ENCODE measurements around the gene BEST3.

The BEST3 gene

DNA sequence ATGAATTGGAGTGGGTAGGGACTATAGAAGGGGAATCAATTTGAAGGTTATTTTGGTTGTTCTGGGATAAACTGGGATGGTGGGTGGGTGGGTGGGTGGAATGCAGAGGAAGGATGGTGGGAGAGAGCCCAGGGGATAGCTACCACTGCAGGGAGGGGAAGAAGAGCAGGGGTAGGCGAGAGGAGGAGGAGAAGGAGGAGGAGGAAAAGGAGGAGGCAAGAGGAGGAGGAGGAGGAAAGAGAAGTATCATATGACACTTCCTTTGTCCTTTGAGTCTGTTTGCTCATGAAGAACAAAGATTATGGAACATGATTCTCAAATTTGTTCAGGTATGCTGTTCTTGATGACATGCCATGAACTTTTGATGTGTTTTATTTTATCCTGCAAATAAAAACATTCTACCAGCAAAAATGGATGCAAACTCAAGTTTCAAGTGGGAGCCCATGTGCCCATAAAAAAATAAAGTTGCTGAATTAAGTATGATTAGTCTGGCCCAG lies 4.1 kb upstream of the BEST3 start:
- DNase-seq (ENCODE audit: low spot score) = no peak
- TF ChIP-seq, protein P1, sequence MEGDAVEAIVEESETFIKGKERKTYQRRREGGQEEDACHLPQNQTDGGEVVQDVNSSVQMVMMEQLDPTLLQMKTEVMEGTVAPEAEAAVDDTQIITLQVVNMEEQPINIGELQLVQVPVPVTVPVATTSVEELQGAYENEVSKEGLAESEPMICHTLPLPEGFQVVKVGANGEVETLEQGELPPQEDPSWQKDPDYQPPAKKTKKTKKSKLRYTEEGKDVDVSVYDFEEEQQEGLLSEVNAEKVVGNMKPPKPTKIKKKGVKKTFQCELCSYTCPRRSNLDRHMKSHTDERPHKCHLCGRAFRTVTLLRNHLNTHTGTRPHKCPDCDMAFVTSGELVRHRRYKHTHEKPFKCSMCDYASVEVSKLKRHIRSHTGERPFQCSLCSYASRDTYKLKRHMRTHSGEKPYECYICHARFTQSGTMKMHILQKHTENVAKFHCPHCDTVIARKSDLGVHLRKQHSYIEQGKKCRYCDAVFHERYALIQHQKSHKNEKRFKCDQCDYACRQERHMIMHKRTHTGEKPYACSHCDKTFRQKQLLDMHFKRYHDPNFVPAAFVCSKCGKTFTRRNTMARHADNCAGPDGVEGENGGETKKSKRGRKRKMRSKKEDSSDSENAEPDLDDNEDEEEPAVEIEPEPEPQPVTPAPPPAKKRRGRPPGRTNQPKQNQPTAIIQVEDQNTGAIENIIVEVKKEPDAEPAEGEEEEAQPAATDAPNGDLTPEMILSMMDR (IDR thresholded peaks at IDR 0.05; ENCODE audit: extremely low read depth, missing control alignments) = no peak

DNA sequence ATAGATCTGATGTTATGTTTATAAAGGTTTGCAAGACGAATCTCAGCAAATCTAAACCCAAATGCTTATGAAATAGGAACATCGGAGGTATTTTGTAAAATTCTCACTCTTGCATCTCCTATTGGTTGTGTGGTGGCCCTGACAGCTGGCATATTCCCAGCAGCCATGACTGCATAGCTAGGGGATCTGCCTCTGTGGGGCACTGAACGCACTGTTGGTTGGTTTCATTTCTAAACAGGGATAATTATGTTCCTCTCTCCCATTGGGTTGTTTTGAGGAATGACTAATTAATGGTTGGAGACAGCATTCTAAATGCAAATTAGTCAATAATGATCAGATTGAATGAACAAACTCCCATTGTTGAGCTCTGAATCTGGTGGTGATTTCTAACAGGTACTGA lies 2.7 kb upstream of the BEST3 start:
- DNase-seq (ENCODE audit: low spot score) = no peak
- TF ChIP-seq, protein P1 (IDR thresholded peaks at IDR 0.05; ENCODE audit: extremely low read depth, missing control alignments) = no peak

DNA sequence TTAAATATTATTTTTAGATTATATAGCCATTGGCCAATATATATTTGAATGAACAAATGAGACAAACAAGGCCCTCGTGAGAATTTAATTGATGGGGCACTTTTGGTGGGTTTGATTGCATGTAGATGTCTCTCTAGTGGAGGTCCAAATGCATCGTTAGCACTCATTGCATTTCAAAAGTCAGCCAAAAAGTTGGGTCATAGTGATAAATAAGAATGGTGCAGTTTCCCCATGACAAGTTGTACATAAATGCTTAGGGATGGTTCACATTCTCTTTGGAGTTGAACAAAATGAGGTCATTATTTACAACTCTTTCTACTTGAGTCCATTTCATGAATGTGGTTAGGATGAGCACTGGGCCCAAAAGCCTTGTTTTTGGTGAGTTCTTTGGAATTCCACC lies 1.0 kb downstream of the BEST3 start:
- TF ChIP-seq, protein P1 (IDR thresholded peaks at IDR 0.05; ENCODE audit: extremely low read depth, missing control alignments) = no peak
- DNase-seq (ENCODE audit: low spot score) = no peak

DNA sequence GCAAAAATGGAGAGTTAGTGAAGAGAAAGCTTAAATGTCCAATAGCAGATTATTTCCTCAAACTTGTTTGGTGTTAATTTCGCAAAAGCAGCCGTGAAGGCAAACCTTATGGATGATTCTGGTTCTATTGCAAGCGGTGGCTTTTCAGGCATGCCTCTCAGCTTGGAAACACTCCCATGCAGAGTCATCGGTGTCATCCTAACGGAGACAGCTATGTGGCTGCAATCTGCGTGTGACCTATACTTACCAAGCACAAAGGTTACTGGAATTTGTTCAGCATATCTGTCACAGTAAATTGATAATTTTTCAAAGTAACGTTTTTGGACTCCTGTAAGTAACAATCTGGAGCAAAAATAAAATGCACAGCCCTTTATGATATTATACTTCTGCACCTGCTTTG lies 5.0 kb downstream of the BEST3 start:
- TF ChIP-seq, protein P1 (IDR thresholded peaks at IDR 0.05; ENCODE audit: extremely low read depth, missing control alignments) = no peak
- DNase-seq (ENCODE audit: low spot score) = no peak

DNA sequence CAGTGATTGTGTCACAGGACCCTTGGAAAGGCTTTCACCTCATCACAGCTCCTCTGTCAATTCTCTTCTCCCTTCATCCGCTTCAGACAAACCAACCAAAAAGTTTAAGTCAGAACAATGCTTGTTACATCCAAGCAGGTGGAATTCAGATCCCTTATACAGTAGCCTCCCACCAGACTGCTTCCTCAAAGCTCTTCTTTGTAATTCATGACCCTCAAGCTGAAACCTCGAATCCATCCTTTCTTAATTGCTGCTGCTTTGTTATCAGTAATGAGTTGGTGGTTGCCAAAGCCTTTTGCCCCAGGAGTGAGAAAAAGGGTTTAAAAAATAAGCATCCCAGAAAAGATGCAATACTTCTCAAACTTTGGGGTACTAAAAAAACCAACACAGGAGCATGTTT lies 9.5 kb downstream of the BEST3 start:
- TF ChIP-seq, protein P1 (IDR thresholded peaks at IDR 0.05; ENCODE audit: extremely low read depth, missing control alignments) = no peak

DNA sequence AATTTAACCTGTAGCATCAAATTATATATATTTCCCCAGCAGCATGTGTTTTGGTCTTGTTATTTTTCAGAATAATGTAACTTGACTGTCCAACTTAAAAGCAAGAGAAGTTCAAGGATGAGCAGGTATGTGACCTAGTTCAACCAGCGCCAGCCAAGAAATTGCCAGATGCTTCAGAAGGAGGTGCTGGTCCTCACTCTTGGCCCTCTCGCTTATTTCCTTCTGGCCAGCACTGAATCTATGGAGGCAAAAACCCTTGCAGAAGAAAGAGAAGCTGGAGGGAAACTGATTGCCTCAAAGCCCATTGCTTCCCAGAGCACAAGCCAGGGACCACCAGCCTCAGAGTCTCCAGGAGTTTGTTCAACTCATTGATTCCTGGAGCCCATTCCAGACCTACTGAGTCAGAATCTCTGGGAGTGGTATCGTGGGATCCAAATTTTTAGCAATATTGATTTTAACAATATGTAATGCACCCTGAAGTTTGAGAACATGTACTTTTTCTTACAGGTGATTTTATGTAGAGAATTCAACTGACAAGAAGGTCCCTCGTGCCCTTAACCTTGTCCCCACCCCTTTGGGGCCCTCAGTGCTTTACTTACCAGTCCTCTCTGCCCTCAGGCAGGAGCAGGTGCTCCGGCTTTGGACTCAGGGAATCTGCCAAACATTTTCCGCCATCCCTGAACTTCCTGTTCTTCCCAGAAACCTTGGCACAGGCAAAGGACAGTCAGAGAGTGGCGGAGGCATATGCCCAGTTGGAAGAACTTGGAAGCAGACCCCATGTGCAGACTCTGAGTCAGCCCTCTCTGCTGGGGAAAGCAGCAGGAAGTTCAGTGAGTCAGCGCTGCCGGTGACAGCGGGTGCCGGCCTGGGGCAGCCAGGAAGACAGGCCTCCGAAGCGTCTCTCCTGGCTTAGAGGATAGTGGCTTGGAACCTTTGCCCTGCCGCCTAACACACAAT lies 10.4 kb downstream of the BEST3 start:
- TF ChIP-seq, protein P1 (IDR thresholded peaks at IDR 0.05; ENCODE audit: extremely low read depth, missing control alignments) = no peak
- no peak for DNase-seq (ENCODE audit: low spot score)

More for the DNA sequence above, 9.5 kb downstream of the BEST3 start:
- DNase-seq (ENCODE audit: low spot score) = no peak

DNA sequence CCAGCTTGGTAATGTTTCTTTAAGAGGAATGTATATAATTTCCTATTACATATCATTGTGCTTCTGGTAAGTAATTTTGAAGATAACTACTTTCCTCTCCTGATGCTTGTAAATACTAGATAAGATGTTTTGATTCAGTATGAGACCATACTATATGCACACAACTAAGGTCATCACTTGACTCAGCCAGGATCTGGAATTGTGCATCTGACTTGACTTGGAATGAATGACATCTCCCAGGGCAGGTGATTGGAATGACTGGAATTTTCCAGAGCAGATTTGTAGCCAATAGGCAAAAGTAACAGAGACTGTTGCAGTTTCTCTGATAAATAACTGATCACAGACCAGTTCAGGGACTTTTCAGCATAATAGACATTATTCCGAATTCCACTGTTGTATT lies 11.1 kb downstream of the BEST3 start:
- TF ChIP-seq, protein P1 (IDR thresholded peaks at IDR 0.05; ENCODE audit: extremely low read depth, missing control alignments) = no peak
- DNase-seq (ENCODE audit: low spot score) = no peak

Data from GM20000 (cell line).